GM23338 (cell line): Measurements from ENCODE around the gene ACAD11. TPM values are rescaled to one million over a fixed set of nuclear protein-coding genes. Genes with fewer than 3 reads are reported as not detected.

Experiments used
- ATAC-seq: fragments of 200-7000 bp; cut with Tn5 transposase; 3 replicates; pipeline ENCODE4 v1.9.1; 2020
- DNase-seq: peaks from one replicate; pipeline ENCODE4 v3.0.0-alpha.2; 2015; ENCODE audit warnings: low spot score
- H2AFZ ChIP-seq: fragments of 200-600 bp; sonication (generic); 2 replicates; pipeline ENCODE4 v1.8.0; 2016; ENCODE audit warnings: antibody characterized with exemption, mild to moderate bottlenecking, moderate library complexity
- H3F3A ChIP-seq: fragments of 200-600 bp; sonication (generic); replicated peaks from 2 replicates; pipeline ENCODE4 v1.8.0; 2017; ENCODE audit warnings: antibody characterized with exemption, mixed run types, low read depth
- H3K27ac ChIP-seq: fragments of 200-600 bp; sonication (generic); 2 replicates; pipeline ENCODE4 v1.6.1; 2016; ENCODE audit warnings: low read depth
- H3K27me3 ChIP-seq: fragments of 200-600 bp; sonication (generic); 2 replicates; pipeline ENCODE4 v1.8.0; 2016; ENCODE audit warnings: mild to moderate bottlenecking, mixed run types, moderate library complexity; ENCODE audit not compliant: insufficient read depth
- H3K36me3 ChIP-seq: fragments of 200-600 bp; sonication (generic); 2 replicates; pipeline ENCODE4 v1.8.0; 2016; ENCODE audit warnings: mild to moderate bottlenecking; ENCODE audit not compliant: insufficient read depth
- H3K4me1 ChIP-seq: fragments of 200-600 bp; sonication (generic); 2 replicates; pipeline ENCODE4 v1.8.0; 2016; ENCODE audit warnings: mild to moderate bottlenecking, moderate library complexity; ENCODE audit not compliant: insufficient read depth
- H3K4me2 ChIP-seq: fragments of 200-600 bp; sonication (generic); 2 replicates; pipeline ENCODE4 v1.7.1; 2017; ENCODE audit warnings: mixed run types
- H3K4me3 ChIP-seq: fragments of 200-600 bp; sonication (generic); 2 replicates; pipeline ENCODE4 v1.6.1; 2016; ENCODE audit warnings: mixed run types
- H3K79me2 ChIP-seq: fragments of 200-600 bp; sonication (generic); replicated peaks from 2 replicates; pipeline ENCODE4 v1.8.0; 2017; ENCODE audit warnings: mild to moderate bottlenecking; ENCODE audit not compliant: insufficient read depth
- H3K9me2 ChIP-seq: fragments of 200-600 bp; sonication (generic); 2 replicates; pipeline ENCODE4 v1.8.0; 2017; ENCODE audit not compliant: insufficient read depth
- H4K20me1 ChIP-seq: fragments of 200-600 bp; sonication (generic); replicated peaks from 2 replicates; pipeline ENCODE4 v1.8.0; 2017; ENCODE audit warnings: mild to moderate bottlenecking; ENCODE audit not compliant: insufficient read depth
- H3K27ac Mint-ChIP-seq: 2 replicates; pipeline ENCODE4 v1.8.0; 2020; ENCODE audit warnings: inconsistent platforms, mild to moderate bottlenecking, moderate library complexity, mixed read lengths
- H3K27me3 Mint-ChIP-seq: 3 replicates; pipeline ENCODE4 v1.8.0; 2022; ENCODE audit warnings: low read depth, mild to moderate bottlenecking, moderate library complexity, mixed read lengths, inconsistent platforms; ENCODE audit not compliant: insufficient read depth, poor library complexity
- H3K36me3 Mint-ChIP-seq: 3 replicates; pipeline ENCODE4 v1.8.0; 2021; ENCODE audit warnings: low read depth, mild to moderate bottlenecking, inconsistent platforms, moderate library complexity, mixed read lengths
- H3K4me1 Mint-ChIP-seq: 3 replicates; pipeline ENCODE4 v1.8.0; 2020; ENCODE audit warnings: mild to moderate bottlenecking, inconsistent platforms, mixed read lengths
- H3K4me3 Mint-ChIP-seq: 3 replicates; pipeline ENCODE4 v1.8.0; 2021; ENCODE audit warnings: moderate library complexity, mild to moderate bottlenecking, inconsistent platforms, mixed read lengths
- H3K9me3 Mint-ChIP-seq: 3 replicates; pipeline ENCODE4 v1.8.0; 2020; ENCODE audit warnings: moderate library complexity, mild to moderate bottlenecking, inconsistent platforms, mixed read lengths
- CREB1 ChIP-seq: fragments of 250-450 bp; sonication (Bioruptor Pico); IDR thresholded peaks from 2 replicates; pipeline ENCODE4 v1.5.0; 2020; ENCODE audit warnings: low read depth, mild to moderate bottlenecking, moderate library complexity
- CTCF ChIP-seq, 2 experiments: fragments of 200-600 bp in 1 of 2; sonication (generic) in 1 of 2; conservative IDR thresholded peaks; 2 replicates each; pipeline versions ENCODE4 v1.5.1 to v1.6.1; 2016 to 2017; ENCODE audit warnings: antibody characterized with exemption in 2 of 2, low read depth in 2 of 2, mild to moderate bottlenecking in 2 of 2, moderate library complexity in 1 of 2
- ETS1 ChIP-seq: IDR thresholded peaks from 2 replicates; pipeline ENCODE4 v1.6.1; 2016; ENCODE audit warnings: antibody characterized with exemption
- EZH2 ChIP-seq: fragments of 200-600 bp; sonication (generic); IDR thresholded peaks from one replicate; pipeline ENCODE4 v1.8.0; 2017; ENCODE audit warnings: antibody characterized with exemption, mild to moderate bottlenecking, low read depth; ENCODE audit not compliant: unreplicated experiment
- EZH2phosphoT487 ChIP-seq: fragments of 200-600 bp; sonication (generic); IDR thresholded peaks from one replicate; pipeline ENCODE4 v1.8.1; 2018; ENCODE audit warnings: antibody characterized with exemption; ENCODE audit not compliant: unreplicated experiment
- JUNB ChIP-seq: IDR thresholded peaks from one replicate; pipeline ENCODE4 v1.6.1; 2016; ENCODE audit warnings: antibody characterized with exemption; ENCODE audit not compliant: unreplicated experiment
- NANOG ChIP-seq: IDR thresholded peaks from 2 replicates; pipeline ENCODE4 v1.6.1; 2016; ENCODE audit warnings: antibody characterized with exemption, borderline replicate concordance
- POLR2AphosphoS5 ChIP-seq: IDR thresholded peaks from 2 replicates; pipeline ENCODE4 v1.6.1; 2016; ENCODE audit warnings: antibody characterized with exemption, low read depth
- REST ChIP-seq: IDR thresholded peaks from one replicate; pipeline ENCODE4 v1.6.1; 2018; ENCODE audit warnings: antibody characterized with exemption; ENCODE audit not compliant: unreplicated experiment
- STAT1 ChIP-seq: IDR thresholded peaks from one replicate; pipeline ENCODE4 v1.6.1; 2016; ENCODE audit warnings: antibody characterized with exemption; ENCODE audit not compliant: unreplicated experiment
- ZNF114 ChIP-seq: fragments of 250-450 bp; sonication (Bioruptor Pico); IDR thresholded peaks from 2 replicates; pipeline ENCODE4 v1.5.0; 2020; ENCODE audit warnings: mild to moderate bottlenecking, moderate library complexity
- ZNF331 ChIP-seq: fragments of 250-450 bp; sonication (Bioruptor Pico); IDR thresholded peaks from 2 replicates; pipeline ENCODE4 v1.5.0; 2020; ENCODE audit warnings: low read depth, mild to moderate bottlenecking, moderate library complexity
- ZNF462 ChIP-seq: fragments of 250-450 bp; sonication (Bioruptor Pico); IDR thresholded peaks from 2 replicates; pipeline ENCODE4 v1.5.0; 2020; ENCODE audit warnings: mild to moderate bottlenecking, moderate library complexity
- polyA plus RNA-seq: library from polyadenylated mRNA; unstranded; fragments of >200 nt; fragmentation: Nextera tagmentation; extraction: Ambion mirVana; gene quantifications from 2 replicates; pipeline ENCODE4 v1.2.1, GENCODE V29; 2016
- total RNA-seq: library from RNA; depleted of rRNA; stranded (reverse); fragments of >200 nt; shearing (Covaris generic); gene quantifications from 2 replicates; pipeline ENCODE4 v1.2.3, GENCODE V29; 2014

Gene ACAD11
- total and polyA plus RNA-seq, 2 experiments from 2014 or later: 11.4 to 17.1 TPM

GRCh38 chr3:132616780-132617179 lies 42.8 kb downstream of the ACAD11 start:
- ATAC-seq (no peak), DNase-seq (no peak)
- Histone ChIP-seq H3K4me1 (no peaks in the 10 kb centered on the region), H3K27ac (no peak overlapping the region), H4K20me1 (no peaks in the 10 kb centered on the region), H2AFZ (no peak overlapping the region), H3K36me3 (no peaks in the 10 kb centered on the region), H3K9me2 (no peaks in the 10 kb centered on the region), H3K4me2 (no peak overlapping the region), H3K27me3 (no peaks in the 10 kb centered on the region), H3F3A (no peaks in the 10 kb centered on the region), H3K4me3 (no peak overlapping the region), H3K79me2 (no peaks in the 10 kb centered on the region)
- Mint-ChIP-seq H3K27ac (no peak overlapping the region), H3K36me3 (peaks cover 22% of the 10 kb centered on the region), H3K27me3 (no peaks in the 10 kb centered on the region), H3K4me3 (no peak overlapping the region), H3K4me1 (no peaks in the 10 kb centered on the region), H3K9me3 (no peaks in the 10 kb centered on the region; the same call in 1 of the 3 replicates)
- TF ChIP-seq STAT1 (no peak), ZNF462 (no peak), REST (no peak), ETS1 (no peak), ZNF331 (CRISPR knock-in tag) (no peak), ZNF114 (CRISPR knock-in tag) (no peak), CREB1 (no peak), JUNB (no peak), EZH2phosphoT487 (no peak), POLR2AphosphoS5 (no peak), NANOG (no peak), EZH2 (no peak), CTCF (conservative IDR thresholded peaks at IDR 0.05; ENCODE audit: low read depth in 2 of 2) (no peak)
